NCI-H524 treated with DMSO at 0.1 percent for 48 hours (cell line): ENCODE data around the gene LDHAL6B.

Experiments
- DNase-seq: peaks from one replicate; lab custom pipeline; 2025; lab: John Stamatoyannopoulos, UW

LDHAL6B gene

GRCh38 chr15:59252137-59252536 is 45.5 kb downstream of the LDHAL6B start:
- no peak for DNase-seq

- no peak for DNase-seq
Measured at GRCh38 chr15:59255680-59256336, 49.2 kb downstream of the LDHAL6B start.

- no peak for DNase-seq
Measured at GRCh38 chr15:59256482-59256881, 49.8 kb downstream of the LDHAL6B start.

- no peak for DNase-seq
Measured at GRCh38 chr15:59257140-59257539, 50.5 kb downstream of the LDHAL6B start.
